ENCODE data around the gene FANK1.
"Not testable (repeated sequence)": the region's sequence is repeated elsewhere in the genome, so short reads cannot be mapped to it uniquely, and the experiment has no call there.

DNA sequence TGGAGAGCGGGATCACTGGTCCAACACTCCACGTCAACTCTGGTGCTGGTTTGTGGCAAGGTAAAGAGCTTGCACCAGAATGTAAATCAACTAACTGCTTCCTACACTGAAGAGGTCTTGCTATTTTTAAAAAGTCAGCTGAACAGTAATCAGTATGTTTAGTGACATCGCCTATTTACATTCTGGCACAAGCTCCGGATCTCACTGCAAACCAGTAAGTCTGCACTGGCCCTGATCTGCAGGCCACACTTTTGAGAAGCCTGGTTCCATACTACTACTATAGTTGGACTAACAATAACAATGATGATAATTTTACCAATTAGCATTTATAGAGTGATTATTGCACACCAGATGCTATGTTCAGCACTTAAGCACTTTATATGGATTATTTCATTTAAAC, 6.9 kb upstream of the FANK1 start:
- not testable (repeated sequence) for TF ChIP-seq CTCF, POLR2A (IDR thresholded peaks at IDR 0.05)
